Adrenal gland (tissue), 12 donors: ENCODE measurements around the gene TST. TPM values are rescaled to one million over a fixed set of nuclear protein-coding genes. Genes with fewer than 3 reads are reported as not detected.

Source experiments
- DNase-seq, 7 donors: peaks; one replicate each; pipeline ENCODE4 v3.0.0-alpha.2; 2019 to 2020
- H3K27ac ChIP-seq, 5 donors: fragments of 200-600 bp; sonication (generic) in 4 of 5; 1 replicate in 3 of 5; 2 replicates in 2 of 5; pipeline versions ENCODE4 v1.5.1 to v1.8.0; 2016 to 2020; ENCODE audit warnings: mild to moderate bottlenecking in 1 of 5
- H3K27me3 ChIP-seq: fragments of 200-600 bp; 2 replicates; pipeline ENCODE4 v1.8.0; 2021
- H3K36me3 ChIP-seq, 2 donors: fragments of 200-600 bp; replicated peaks in 1 of 2; 1 replicate in 1 of 2; 2 replicates in 1 of 2; pipeline versions ENCODE4 v1.5.1 to v1.8.0; 2018 to 2022
- H3K4me1 ChIP-seq, 2 donors: fragments of 200-600 bp; replicated peaks in 1 of 2; 1 replicate in 1 of 2; 2 replicates in 1 of 2; pipeline versions ENCODE4 v1.5.1 to v1.8.0; 2018 to 2021
- H3K4me3 ChIP-seq, 4 donors: fragments of 200-600 bp; sonication (generic) in 3 of 4; one replicate each; pipeline ENCODE4 v1.5.1; 2016 to 2018
- H3K9me3 ChIP-seq, 3 donors: fragments of 200-600 bp; sonication (generic) in 1 of 3; replicated peaks in 1 of 3; 1 replicate in 2 of 3; 2 replicates in 1 of 3; pipeline versions ENCODE4 v1.5.1 to v1.8.0; 2016 to 2021
- POLR2A ChIP-seq, 2 donors: fragments of 450-650 bp; IDR thresholded peaks; one replicate each; pipeline ENCODE4 v1.6.1; 2017; ENCODE audit warnings: antibody characterized with exemption in 2 of 2, mild to moderate bottlenecking in 2 of 2, moderate library complexity in 1 of 2
- WGBS, 4 donors: extraction: QIAGEN DNeasy Blood & Tissue Kit in 2 of 4; methylation state at CpG; one replicate each; pipeline versions ENCODE4 v1.1.5 to v1.1.7; 2013 to 2017; 5-methylcytosine and 5-hydroxymethylcytosine counted together
- intact Hi-C, 2 donors: fragments of 100-400 bp; cut with DNase I; formaldehyde crosslinking; loops; one replicate each; pipeline versions ENCODE4 v1.14.1 to v1.15.0; 2022 to 2023
- polyA plus RNA-seq, 3 donors: library from polyadenylated mRNA; stranded (reverse); fragments of 200-250 nt in 2 of 3; fragments of 350-450 nt in 1 of 3; fragmentation: Illumina TruSeq in 1 of 3; extraction: RNeasy Lipid Tissue Mini Kit (QIAGEN cat#74804) in 1 of 3; gene quantifications; one replicate each; pipeline ENCODE4 v1.2.3, GENCODE V29; 2013 to 2014
- total RNA-seq, 9 donors: library from RNA; depleted of rRNA in 4 of 9; stranded (reverse); fragments of >200 nt in 4 of 9; fragments of 120-200 nt in 1 of 9; fragmentation: NEBNext Ultra II Directional in 1 of 9; extraction: Animal tissue kit (Norgen Biotek cat#: 25700) in 1 of 9; gene quantifications; one replicate each; pipeline versions ENCODE4 v1.1.0 to v1.2.4, GENCODE V29; 2013 to 2023
- TF ChIP-seq, protein P1 (sequence below), 6 experiments: fragments of 450-650 bp in 4 of 6; fragments of 200-600 bp in 2 of 6; sonication (generic) in 1 of 6; IDR thresholded peaks; 1 replicate in 5 of 6; 2 replicates in 1 of 6; pipeline versions ENCODE4 v1.5.1 to v1.8.0; 2016 to 2021; ENCODE audit warnings: antibody characterized with exemption in 6 of 6, mild to moderate bottlenecking in 2 of 6, moderate library complexity in 1 of 6
- donor health status: healthy with polysubstance abuse.
- donor health status: Bipolar disorder and iron deficiency.
- donor health status: DM: yes; HTN: yes; CAD: no.
- donor health status: DM: no; HTN: no; CAD: no.
- donor health status: DM: no; HTN: no; CAD: no.
- donor health status: DM: yes; HTN: yes; CAD: no.

TST gene
- total and polyA plus RNA-seq, 12 donors: 49.7 to 484 (median 195) TPM

DNA sequence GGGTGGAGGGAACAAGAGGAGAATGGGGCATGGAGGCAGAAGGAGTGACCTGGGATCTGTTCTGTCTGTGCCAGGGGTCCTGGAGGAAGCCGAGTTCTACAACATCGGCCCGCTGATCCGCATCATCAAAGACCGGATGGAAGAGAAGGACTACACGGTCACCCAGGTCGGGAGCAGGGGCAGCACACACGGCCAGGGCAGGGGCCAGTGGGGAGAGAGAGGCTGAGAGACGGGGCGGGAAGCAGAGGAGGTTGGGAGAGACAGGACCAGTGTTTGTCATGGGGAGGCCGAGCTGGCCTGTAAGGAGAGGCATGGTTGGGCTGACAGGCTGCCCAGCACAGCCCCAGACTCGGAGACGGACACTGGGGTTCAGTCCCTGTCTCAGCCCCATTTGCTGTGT is 37.0 kb upstream of the TST start:
- Histone ChIP-seq H3K27ac (no peak overlapping the region), H3K4me3 (no peak overlapping the region), H3K4me1 (peaks cover 9 to 15% of the 10 kb centered on the region in 2 donors), H3K27me3 (no peaks in the 10 kb centered on the region), H3K9me3 (no peaks in the 10 kb centered on the region), H3K36me3 (peaks cover 0 to 36% of the 10 kb centered on the region in 2 donors)
- WGBS, 4 donors: 94 to 98% (median 96%) methylated on average over 8 to 13 of the region's 13 CpGs
- DNase-seq: no peak
- intact Hi-C loops: no loop called here
- no peak for TF ChIP-seq POLR2A (IDR thresholded peaks at IDR 0.05)

DNA sequence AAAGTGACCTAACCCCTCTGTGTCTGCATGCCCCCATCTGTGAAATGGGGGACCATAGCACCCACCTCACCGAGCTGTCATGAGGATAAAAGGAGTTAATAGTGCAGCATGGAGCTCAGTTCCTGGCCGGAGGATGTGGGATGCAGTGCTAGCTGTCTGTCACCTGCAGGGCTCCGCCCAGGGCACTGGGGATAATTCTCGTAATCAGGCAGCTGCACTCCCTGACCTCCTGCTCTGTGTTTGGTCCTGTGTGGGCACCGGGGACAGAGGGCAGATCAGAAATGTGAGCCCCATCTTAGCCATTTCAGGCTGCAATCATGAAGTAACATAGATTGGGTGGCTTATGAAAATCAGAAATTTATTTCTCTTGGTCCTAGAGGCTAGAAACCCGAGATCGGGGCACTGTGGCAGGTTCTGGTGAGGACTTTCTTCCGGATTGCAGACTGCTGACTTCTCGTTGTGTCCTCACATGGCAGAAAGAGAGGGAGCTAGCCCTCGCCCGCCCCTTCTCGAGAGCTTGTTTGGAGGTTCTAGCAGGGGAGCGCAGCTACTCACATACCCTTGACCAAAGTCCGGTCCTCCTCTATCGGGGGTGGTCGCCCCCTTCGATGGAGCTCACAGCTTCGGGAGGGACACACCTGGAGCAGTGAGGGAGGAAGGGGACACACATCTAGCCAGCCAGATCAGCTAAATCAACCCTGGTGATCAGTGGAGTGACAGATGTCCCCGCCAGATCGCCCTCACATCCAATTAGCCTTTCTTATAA is 35.5 kb upstream of the TST start:
- peaks cover 9 to 13% of the 10 kb centered on the region in 2 donors for H3K4me1 ChIP-seq
- peaks cover 0 to 29% of the 10 kb centered on the region in 2 donors for H3K36me3 ChIP-seq
- no peak overlapping the region for H3K27ac ChIP-seq
- no peak for DNase-seq
- H3K9me3 ChIP-seq: no peaks in the 10 kb centered on the region
- TF ChIP-seq, protein P1, sequence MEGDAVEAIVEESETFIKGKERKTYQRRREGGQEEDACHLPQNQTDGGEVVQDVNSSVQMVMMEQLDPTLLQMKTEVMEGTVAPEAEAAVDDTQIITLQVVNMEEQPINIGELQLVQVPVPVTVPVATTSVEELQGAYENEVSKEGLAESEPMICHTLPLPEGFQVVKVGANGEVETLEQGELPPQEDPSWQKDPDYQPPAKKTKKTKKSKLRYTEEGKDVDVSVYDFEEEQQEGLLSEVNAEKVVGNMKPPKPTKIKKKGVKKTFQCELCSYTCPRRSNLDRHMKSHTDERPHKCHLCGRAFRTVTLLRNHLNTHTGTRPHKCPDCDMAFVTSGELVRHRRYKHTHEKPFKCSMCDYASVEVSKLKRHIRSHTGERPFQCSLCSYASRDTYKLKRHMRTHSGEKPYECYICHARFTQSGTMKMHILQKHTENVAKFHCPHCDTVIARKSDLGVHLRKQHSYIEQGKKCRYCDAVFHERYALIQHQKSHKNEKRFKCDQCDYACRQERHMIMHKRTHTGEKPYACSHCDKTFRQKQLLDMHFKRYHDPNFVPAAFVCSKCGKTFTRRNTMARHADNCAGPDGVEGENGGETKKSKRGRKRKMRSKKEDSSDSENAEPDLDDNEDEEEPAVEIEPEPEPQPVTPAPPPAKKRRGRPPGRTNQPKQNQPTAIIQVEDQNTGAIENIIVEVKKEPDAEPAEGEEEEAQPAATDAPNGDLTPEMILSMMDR (IDR thresholded peaks at IDR 0.05): no peak
- TF ChIP-seq POLR2A (IDR thresholded peaks at IDR 0.05): no peak
- H3K4me3 ChIP-seq: no peak overlapping the region
- intact Hi-C loops: no loop called here
- H3K27me3 ChIP-seq: no peaks in the 10 kb centered on the region
- 93 to 95% (median 94%) methylated on average over 13 to 20 of the region's 20 CpGs for WGBS, 4 donors

DNA sequence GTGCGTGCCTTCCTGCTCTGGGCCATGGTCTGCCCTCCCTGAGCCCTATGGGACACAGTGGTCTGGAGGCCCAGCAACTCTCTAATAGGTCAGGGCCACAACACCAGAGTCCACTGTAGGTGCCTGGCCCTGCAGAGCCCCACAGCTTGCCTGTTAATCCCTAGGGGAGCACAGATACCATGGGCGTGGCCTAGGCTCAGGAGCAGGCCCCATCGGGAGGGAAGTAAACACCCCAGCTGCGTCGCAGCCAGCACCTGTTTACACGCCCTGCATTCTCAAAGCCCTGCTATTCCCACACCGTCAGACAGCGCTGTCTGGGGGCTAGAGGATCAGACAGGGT is 34.8 kb upstream of the TST start:
- Histone ChIP-seq H3K4me1 (peaks cover 9 to 13% of the 10 kb centered on the region in 2 donors), H3K36me3 (peaks cover 0 to 26% of the 10 kb centered on the region in 2 donors), H3K4me3 (no peak overlapping the region), H3K27me3 (no peaks in the 10 kb centered on the region), H3K27ac (no peak overlapping the region), H3K9me3 (no peaks in the 10 kb centered on the region)
- 75 to 92% (median 91%) methylated on average over 4 to 8 of the region's 8 CpGs for WGBS, 4 donors
- intact Hi-C loops: no loop called here
- TF ChIP-seq, protein P1 (IDR thresholded peaks at IDR 0.05): no peak
- no peak for TF ChIP-seq POLR2A (IDR thresholded peaks at IDR 0.05)
- DNase-seq: no peak

DNA sequence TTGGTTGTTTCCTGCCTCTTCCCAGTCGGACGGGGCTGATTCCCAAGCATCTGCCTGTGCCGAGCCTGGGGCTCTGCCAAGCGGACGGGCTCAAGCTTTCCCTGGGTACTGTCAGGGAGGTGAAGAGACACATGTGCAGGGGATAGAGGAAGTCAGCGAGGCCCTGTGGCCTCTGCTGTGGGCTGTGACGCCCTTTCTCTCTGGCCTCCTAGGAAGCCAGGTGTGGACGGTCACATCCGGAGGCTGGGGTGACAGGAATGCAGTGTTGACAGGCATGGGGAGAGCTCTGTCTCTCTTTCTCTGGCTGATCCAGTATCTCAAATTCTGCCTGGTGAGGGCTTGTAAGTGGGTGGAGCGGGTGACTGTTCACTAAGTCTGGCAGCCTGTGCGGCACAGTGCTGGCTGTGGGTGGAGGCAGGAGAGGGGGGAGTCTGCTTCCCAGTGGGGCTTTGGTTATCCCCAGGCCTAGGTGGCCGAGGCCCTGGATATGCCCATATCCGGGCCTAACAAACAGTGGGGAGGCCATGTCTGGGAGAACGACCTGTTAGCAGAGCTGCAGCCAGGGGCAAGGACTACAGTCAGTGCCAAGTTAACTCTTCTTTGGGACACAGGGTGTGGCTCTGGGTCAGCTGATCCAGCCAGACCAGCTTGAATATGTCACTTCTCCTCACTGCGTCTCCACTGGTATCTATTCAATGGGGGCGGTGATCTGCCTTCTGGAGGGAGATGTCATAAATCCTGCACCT is 34.2 kb upstream of the TST start:
- WGBS, 4 donors: 85 to 98% (median 87%) methylated on average over 11 to 16 of the region's 16 CpGs
- intact Hi-C loops: no loop called here
- TF ChIP-seq, protein P1 (IDR thresholded peaks at IDR 0.05): no peak
- no peak for TF ChIP-seq POLR2A (IDR thresholded peaks at IDR 0.05)
- H3K4me3 ChIP-seq: no peak overlapping the region
- no peaks in the 10 kb centered on the region for H3K27me3 ChIP-seq
- H3K36me3 ChIP-seq: peaks cover 0 to 23% of the 10 kb centered on the region in 2 donors
- H3K27ac ChIP-seq: no peak overlapping the region
- DNase-seq: no peak
- H3K9me3 ChIP-seq: no peaks in the 10 kb centered on the region
- peaks cover 9 to 13% of the 10 kb centered on the region in 2 donors for H3K4me1 ChIP-seq
